GM12801 (cell line): Measurements from ENCODE around the gene LTF.

ENCODE experiments used
- TF ChIP-seq, protein P1 (sequence below): IDR thresholded peaks from one replicate; pipeline ENCODE4 v1.5.1; 2011; ENCODE audit warnings: control low read depth; ENCODE audit not compliant: insufficient read length; ENCODE audit errors: extremely low read depth

The LTF gene

GRCh38 chr3:46399098-46399497 lies 65.6 kb downstream of the LTF start:
- TF ChIP-seq, protein P1, sequence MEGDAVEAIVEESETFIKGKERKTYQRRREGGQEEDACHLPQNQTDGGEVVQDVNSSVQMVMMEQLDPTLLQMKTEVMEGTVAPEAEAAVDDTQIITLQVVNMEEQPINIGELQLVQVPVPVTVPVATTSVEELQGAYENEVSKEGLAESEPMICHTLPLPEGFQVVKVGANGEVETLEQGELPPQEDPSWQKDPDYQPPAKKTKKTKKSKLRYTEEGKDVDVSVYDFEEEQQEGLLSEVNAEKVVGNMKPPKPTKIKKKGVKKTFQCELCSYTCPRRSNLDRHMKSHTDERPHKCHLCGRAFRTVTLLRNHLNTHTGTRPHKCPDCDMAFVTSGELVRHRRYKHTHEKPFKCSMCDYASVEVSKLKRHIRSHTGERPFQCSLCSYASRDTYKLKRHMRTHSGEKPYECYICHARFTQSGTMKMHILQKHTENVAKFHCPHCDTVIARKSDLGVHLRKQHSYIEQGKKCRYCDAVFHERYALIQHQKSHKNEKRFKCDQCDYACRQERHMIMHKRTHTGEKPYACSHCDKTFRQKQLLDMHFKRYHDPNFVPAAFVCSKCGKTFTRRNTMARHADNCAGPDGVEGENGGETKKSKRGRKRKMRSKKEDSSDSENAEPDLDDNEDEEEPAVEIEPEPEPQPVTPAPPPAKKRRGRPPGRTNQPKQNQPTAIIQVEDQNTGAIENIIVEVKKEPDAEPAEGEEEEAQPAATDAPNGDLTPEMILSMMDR = no peak

GRCh38 chr3:46398186-46398955 lies 66.3 kb downstream of the LTF start:
- TF ChIP-seq, protein P1 = no peak

DNA sequence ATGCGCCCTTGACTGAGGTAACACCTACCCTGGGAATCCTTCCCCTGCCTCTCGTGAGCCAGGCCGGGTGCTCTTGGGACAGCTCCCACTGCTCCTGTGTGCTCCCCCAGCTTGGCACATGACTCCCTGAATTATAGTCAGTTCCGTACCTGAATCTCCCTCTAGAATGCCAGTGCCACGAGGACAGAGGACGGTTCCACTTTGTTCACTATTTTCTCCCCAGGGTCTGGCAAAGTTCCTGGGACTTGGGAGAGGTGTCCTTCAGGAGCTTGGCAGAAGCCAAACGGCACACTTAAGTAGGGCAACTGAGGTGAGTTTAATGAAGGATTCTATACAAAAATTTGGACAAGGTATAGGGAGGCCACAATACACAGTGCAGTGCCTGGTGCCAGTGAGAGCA lies 67.6 kb downstream of the LTF start:
- TF ChIP-seq, protein P1 = no peak

DNA sequence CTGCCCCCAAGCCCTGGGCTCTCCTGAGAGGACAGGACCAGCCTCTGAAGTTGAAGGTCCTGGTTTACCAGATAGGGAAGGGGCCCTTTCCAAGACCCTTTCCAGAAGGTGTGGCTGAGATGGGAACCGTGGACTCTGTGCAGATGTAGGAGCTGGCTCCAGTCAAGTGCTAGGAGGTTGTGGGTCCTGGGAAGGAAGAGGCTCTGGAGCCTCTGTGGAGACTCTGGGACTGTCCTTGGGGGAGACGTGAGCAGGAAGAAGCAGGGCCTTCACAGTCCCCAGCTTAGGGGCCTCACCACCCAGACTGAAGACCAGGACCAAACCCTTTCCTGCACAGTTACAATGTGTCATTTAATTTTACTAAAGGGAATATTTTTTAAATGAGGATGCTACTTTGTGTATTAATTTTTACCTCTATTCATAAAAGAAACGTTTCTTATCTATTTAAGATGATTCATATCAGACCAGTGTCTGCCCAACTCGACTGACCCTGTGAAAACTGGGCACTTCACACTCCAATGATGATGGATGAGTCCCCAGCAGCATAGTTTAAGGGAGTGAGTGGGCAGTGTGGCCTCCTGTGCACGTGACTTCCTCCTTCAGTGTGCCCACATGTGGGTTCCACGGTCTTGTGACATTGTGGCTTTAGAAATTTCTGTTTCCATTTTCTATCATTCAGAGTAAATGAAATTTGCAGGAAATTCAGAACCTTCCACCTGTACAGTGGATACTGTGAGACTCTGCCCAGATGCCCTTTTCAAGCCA lies 68.8 kb downstream of the LTF start:
- TF ChIP-seq, protein P1 = no peak

DNA sequence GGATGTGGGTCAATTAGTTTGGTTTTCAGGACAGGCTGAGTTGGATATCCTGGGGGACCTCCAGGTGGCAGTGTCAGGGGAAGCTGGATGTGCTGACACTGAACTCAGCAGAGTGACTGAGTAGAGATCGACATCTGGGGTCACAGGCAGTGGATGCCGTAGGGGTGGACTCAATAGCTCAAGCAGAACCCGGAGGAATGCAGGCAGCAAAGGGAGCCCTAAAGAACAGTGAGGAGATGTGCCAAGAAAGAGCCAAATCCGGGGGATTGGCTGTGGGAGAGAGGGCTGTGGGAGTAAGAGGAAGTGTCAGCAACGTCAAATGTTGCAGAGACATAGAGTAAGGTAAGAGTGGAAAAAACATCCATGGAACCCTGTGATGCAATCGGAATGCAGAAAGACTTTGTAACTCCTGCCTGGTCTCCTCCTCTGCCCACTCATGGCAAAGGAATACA lies 69.5 kb downstream of the LTF start:
- TF ChIP-seq, protein P1 = no peak

DNA sequence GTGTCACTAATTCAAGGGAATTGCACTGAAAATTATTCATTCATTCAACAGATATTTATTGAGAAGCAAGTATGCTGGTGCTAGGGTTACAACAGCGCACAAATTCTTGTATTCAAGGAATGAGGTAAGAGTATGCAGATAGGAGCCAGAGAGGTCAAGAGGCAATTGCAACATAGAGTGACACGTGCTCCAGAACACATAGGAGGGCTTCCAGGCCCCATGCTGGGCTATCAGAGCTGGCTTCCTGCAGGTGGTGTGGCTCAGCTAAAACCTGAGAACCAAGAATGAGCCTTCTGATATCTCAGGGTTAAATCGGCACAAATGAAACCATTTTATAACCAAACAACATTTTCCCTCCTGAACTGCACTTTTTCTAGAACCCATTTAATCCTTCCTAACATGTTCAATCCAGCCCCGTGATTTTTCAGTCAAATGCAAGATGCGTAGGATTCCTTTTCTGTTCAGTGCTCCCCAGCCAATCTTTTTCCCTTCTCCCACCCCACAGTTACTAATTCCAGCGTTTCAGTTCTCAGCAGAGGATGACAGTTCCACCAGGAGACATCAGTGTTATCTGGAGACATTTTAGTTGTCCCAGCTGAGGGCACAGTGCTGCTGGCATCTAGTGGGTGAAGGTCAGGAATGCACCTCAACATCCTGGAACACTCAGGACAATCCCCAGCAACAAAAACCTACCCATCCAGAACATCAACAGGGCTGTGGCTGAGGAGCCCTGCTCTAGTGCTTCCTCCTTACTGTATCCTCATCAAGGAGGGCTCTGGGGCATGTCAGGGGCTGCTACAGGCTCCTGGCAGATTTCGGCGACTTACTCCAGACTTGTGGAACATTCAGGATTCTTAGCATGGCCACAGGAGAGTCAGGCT lies 70.9 kb downstream of the LTF start:
- TF ChIP-seq, protein P1 = no peak

DNA sequence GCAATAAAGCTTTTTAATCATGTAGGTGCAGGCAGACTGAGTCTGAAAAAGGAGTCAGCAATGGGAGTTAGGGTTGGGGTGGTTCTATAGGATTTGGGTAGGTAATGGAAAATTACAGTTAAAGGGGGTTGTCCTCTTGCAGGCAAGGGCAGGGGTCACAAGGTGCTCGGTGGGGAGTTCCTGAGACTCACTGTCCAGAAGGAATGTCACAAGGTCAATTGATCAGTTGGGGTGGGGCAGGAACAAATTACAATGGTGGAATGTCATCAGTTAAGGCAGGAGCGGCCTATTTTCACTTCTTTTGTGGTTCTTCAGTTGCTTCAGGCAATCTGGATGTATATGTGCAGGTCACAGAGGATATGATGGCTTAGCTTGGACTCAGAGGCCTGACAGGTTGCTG lies 71.7 kb downstream of the LTF start:
- TF ChIP-seq, protein P1 = no peak
